ENCODE measurements around the gene COL20A1.
A peak's percentile ranks its signal among the peaks of the same experiment; 100 is the strongest.

COL20A1 gene

DNA sequence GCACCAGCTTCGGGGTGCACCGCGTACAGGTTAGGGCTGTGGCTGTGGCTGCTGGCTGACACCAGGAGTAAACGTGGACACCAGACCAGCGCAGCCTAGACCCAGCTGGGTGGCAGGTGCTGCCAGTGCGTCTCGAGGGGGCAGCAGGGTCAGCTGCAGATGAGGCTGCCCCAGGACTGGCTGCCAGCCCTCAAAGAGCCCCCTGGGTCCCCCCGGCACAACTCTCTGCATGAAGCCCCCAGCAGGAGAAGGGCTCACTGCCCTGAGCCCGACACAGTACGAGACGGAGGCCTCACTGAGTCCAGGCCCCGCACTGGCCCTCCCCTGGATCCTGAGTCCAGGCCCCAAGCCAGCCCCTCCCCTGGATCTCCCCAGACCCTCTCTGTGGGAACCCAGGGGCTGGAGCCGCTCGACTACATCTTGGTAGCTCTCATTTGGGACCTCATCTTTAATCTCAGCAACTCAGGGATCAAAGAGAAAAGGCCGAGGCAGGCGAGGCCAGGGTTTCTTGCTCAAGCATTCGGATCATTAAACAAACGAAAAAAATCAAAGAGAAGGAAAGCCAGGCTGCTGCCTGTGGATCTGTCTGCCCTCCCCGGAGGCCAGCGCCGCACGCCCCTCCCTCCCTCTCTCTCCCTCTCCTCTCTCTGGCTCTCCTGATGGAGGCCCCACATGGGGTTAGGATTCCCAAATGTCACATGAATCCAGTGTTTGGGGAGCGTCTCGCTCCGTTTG lies 31.8 kb upstream of the COL20A1 start:
- no peak for DNase-seq

DNA sequence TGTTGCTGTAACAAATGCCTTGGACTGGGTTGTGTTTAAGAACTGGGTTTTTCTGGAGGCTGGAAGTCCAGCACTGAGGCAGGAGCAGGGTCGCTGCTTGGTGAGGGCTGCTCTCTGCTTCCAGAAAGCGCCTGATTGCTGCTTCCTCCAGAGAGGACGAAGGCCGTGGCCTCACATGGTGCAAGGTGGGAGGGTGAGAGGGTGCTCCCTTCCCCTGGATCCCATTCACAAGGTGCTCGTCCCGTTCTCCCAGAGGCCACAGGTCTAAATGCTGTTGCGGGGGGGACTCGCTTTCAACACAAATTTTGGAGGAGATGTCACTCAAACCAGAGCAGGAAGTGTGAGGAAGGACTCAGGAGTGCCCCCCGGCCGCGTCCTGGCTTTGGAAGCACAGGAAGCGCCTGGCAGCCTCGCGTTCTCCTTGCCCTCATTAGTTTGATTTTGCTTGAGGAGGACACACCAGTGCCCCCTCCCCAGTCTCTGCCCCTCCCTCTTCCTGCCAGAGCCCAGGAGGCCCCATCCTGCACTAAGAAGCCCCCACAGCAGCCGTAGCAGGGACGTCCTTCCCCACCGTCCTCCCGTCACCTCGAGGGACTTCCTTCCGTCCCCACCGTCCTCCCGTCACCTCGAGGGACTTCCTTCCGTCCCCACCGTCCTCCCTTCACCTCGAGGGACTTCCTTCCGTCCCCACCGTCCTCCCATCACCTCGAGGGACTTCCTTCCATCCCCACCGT lies 31.0 kb upstream of the COL20A1 start:
- DNase-seq: no peak

DNA sequence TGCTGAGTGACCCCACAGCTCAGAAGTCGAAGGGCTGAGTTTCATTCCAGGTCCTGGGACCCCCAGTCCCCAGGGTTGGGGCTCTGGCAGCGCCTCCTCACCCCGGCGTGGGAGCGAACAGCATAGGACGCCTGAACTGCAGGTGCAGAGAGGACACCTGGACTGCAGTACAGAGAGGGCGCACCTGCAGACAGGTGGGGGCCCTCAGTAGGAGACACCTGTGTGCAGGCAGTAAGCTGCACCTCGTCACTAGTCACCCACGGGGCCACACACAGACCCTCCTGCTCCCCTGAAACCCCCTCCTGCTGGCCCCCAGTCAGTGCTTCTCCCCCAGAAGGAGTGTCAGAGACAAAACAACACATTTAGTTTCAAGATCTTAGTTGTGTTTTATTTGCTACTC lies 30.1 kb upstream of the COL20A1 start:
- no peak for DNase-seq

DNA sequence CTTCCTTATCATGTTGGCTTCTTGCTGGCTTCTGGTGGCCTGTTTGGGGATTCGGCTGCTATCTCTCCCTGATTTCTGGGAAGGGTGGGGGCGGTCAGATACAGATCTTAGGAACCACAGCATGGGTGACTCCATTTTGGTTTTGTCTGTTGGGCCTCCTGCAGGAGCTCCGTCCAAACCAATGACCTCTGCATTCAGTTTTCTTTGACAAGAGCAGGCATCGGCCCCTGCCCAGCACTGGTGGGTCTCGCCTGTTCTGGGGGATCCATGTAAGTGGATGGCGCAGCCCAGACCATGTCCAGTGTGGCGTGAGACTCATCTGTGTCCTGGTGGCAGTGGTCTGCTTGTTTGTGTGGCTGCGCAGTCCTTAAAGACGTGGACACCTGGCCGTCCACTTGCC lies 29.0 kb upstream of the COL20A1 start:
- DNase-seq: no peak

DNA sequence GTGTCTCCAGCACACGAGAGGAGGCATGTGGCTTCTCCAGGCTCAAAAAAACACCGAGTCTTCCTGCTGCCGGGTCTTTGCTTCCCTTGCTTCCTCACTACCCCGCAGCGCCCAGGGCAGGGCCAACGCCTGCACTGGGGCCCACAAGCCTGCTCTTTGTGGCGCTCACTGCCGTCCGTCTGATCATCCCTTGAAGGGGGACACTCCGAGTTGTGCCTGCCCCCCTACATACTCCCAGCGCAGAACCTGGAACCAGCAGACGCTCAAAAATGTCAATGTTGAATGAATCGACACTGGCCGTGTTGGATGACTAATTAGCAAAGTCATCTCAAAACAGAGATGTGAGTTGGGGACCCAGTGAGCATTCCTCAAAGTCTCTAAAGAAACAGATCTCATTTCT lies 28.5 kb upstream of the COL20A1 start:
- no peak for DNase-seq

DNA sequence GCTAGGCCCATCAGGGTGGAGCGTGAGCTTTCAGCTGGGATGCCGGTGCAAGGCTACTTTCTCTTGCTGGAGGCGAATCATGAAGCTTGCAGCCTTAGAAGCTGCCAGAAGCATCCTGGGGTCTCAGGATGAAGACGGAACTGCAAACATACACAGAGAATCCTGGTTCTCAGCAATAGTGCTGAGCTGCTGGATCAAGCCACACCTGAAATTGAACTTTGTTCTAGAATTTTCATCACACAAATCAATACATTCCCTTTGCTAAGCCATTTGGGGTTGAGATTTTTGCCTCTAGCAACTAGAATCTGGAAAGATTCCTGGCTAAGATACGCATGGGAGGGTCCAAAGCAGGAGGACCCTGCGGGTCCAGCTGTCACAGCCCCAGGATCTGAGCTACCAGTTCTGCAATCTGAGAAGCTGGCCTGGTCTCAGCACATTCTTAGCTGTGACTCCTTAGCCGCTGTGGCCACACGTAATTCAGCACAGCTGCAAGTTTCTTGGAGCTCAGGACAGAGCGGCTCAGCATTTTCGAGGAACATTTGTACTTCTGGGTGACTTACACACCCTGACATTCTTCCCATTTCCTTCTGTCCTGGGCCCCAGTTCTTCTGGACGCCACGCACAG lies 27.0 kb upstream of the COL20A1 start:
- DNase-seq: no peak

DNA sequence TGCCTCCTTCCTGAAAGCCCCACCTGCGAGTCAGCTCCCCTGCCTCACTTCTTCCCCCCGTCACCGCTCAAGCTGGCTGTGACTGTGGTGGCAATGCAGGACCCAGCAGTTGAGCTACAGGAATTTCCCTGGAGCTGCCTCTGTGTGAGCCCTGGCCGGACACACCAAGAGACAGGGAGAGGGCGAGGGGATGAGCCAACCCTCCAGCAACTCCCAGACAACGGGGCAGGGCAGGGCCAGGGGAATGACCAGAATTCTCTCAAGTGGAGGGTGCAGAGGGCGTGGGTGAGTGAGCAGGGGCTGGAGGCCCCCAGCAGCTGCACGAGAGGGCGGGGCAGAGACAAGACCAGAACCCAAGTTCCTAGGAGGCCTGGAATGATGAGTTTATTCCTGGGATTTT lies 25.3 kb upstream of the COL20A1 start:
- no peak for DNase-seq

DNA sequence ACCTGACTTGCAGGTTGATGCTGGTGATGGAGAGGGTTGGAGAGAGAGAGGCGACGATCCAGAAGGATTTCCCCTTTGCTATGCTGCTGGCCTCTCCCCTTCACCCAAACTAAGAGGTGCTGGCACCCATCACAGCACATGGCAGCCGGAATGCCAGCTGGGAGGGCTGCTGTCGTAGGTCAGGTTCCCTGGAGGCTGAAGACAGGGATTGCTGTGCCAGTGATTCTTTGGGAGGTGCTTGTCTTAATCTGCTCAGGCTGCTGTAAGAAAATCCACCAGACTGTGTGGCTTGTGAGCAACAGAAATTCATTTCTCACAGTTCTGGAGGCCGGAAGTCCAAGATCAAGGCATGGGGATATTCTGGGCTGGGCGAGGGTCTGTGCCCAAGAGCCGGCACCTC lies 24.7 kb upstream of the COL20A1 start:
- DNase-seq: no peak

DNA sequence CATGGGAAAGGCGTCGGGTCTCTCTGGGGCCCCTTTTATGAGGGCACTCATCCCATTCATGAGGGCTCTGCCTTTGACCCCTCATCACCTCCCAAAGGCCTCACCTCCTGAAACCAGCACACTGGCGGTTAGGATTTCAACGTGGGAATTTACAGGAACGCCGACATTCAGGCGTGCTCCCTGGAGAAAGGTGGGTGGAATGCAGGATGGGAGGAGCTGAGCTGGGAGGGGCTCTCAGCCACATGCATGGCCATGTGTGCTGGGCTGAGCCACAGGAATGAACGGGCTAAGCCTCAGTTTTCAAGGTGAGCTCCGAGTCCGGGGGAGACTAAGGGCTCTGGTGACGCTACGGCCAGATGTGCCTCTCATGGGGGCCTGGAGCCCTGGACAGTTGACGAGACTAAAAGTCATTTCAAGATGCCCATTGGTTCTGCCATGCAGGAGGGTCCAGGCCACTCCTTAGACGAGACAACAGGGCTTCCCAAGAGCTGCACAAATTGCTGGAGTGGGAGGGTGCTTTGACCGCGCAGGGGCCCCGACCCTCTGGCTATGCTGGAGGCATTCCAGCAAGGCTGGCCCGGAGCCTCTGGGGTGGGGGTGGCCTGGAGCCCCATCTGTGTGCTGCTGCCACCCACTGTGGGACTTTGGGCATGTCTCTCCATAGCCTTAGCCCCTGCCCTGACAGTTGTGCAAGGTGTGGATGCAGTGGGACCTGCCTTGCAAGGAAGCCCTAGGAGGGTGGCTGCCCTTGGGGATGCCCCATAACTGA lies 24.1 kb upstream of the COL20A1 start:
- DNase-seq: no peak

DNA sequence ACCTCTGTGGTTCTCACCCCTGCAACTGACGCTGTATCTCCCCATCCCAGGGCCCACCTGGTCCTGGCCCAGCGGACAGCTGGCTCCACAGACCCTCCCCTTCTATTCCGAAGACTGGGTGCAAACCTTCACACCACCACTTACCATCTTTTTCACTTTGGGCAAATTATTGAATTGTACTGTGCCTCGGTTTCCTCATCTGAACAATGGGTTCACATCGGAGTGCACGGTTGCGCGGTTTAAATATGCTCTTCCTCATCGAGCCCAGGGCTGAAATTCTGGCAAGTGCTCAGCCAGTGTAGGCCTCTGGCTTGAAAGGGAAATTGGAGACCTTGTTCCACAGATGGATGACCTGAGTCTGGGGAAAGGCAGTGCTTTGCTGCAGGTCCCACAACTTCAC lies 23.3 kb upstream of the COL20A1 start:
- DNase-seq: no peak

DNA sequence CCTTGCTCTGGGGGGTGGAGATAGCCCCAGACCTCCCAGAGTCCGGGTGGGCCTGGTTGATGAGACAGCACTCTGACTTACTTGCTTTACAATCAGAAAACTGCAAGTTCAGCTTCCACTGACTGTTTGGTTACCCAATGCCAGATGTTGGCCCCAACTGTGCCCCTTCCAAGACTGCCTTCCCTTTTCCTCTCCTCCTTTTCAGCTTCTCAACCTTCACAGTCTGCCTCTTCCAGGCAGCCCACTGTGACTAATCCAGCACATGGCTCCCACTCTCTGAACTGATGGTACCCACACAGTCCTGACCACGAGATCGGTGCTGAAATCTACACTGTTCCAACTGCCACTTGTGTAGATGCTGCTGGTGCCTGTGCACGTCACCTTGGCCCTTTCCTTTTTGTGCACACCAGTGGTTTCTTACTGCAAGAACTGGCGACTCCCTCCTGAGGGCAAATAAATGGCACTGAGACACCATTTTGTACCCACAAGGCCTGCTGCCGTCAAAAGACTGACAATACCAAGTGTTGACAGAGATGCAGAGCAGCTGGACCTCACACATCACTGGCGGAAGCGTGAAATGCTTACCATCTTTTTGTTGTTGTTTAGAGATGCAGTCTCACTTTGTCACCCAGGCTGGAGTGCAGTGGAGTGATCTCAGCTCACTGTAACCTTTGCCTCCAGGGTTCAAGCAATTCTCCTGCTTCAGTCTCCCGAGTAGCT lies 22.2 kb upstream of the COL20A1 start:
- no peak for DNase-seq

DNA sequence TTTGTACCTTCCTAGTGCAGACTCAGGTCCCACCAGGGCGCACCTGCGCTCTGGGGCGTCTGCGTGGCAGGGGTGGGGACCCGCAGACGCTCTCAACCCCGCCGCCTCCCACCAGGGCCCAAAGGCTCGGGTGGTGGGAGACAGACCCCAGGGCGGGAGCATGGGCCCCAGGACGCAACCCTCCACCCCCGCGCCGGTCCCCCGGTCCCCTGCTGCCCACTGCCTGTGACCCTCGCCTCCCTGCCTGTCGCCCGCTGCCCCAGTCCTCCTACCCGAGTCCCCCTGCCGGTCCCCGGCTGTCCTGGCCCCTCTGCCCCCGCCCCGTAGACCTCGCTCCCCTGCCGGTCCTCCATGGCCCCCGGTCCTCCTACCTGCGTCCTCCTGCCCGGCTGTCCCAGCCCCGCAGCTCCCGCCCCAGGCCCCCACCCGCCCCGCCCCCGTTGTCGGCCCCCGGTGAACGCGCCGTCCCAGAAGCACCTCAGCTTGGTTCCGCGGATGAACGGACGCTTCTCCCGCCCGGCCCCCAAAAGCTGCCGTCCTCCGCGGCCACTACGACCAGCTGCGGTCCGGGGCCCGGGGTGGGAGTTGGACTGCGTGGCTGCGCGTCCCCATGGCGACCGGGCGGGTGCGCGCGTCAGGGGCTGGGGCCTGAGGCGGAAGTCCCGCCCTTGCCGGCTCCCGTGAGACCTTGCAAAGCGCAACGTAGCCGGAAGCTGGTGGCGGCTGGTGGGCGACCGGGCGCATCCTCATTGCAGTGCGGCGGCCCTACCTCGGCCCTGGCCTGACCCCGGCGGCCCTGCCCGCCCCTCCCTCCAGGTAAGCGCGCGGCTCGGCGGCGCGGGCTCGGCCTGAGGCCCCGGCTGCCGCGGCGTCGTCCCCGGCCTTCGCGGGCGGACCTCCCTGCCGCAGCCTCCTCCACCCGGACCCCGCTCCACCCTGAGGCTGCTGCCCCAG lies 20.6 kb upstream of the COL20A1 start, which contains the start of gene ARFGAP1:
ARFGAP1 (plus strand) TSS at position 709 of the 954 bp plus-strand sequence. CDS start 2,768 bp downstream, outside the sequence.
- peak; percentile 92 for DNase-seq

DNA sequence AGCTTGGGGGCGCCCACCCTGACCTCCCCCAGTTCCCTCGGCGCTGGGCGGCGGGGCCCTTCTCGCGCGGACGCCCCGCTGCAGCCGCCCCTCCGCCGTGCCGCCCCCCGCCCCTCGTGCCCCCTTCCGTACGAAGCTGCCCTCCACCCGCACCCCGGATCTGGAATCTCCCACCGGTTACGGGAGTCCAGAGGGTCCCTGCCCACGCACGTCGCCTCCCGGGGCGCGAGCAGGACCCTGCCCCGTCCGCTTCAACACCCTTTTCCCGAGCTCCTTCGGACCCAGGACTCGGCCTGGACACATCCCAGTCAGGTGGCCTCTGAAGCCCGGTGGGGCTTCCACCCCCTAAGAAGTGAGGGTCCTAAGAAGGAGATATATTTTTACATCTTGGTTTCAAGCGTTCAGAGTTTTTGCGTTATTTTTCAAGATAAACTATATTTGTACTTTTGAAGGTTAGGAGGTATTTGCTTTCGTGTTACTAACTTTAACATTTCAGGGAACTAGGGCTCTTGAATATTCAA lies 19.9 kb upstream of the COL20A1 start:
- DNase-seq: no peak

DNA sequence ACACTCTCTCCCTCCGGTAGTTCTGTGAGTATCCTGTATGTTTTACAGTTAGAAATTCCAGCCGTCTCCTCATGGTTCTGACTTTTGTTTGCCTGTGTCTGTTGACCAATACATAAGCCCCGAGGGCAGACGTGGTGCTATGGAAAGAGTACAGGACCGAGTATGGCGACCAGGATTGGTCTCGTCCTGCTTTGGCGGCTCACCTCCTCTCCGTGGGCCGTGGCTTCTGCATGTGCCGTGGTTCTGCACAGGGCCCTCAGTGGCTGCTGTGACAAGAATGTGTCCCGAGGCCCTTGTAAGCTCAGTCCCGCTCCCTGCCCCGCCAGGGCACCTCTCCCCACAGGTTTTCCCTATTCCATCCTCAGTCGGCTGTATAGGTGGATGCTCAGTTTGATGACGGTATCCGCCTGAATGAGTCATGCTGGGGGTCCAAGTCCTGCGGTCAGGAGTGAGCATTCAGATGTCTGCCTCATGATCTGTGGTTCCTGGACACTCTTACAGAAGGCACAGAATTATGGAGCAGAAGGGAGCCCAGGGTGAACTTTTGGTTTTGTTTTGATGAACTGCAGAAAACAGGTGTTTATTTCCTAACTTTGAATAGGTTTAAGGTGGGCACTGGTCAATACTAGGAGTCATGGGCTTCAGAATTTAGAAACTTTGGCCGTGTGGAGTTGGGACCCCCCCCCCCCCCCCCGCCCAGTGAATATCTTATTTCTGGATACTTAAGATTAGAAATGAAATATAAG lies 19.2 kb upstream of the COL20A1 start:
- no peak for DNase-seq

DNA sequence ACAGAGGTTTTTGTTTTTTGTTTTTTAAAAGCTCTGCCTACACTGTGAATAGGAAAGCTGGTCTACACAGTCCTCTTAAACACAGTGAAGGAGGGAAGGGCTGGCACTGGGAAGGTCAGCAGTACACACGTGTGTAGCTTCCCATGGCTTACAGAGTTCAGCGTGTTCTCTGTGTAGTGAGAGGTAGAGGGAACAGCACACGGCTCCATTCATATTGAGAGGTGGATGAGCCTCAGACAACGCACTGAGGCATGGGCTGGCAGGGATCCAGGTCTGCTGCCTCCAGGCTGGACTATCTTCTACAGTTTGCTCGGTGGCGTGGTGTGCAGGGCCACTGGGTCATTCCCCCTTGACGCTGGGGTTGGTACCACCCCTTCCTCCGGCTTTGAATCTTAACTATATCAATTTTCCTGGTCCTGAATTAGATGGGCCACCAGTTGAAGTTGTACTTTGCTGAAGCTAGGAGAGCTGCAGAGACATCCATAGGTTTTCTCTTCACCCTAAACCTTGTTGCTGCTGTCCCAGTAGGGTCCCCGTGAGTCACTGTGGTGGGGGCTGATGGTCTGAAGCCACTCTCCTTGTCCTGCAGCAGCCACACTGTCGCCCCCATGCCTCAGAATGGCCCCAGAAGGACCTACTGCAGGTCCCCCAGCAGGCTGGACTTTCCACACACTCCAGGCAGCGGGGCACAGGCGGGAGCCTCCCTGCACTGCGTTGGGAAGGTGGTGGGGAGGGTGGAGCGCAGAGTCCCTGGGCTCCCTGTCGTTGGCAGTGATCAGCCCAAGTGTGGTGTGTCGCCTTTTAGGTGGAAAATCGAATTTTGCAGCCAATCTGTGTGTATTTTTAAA lies 18.4 kb upstream of the COL20A1 start:
- no peak for DNase-seq

DNA sequence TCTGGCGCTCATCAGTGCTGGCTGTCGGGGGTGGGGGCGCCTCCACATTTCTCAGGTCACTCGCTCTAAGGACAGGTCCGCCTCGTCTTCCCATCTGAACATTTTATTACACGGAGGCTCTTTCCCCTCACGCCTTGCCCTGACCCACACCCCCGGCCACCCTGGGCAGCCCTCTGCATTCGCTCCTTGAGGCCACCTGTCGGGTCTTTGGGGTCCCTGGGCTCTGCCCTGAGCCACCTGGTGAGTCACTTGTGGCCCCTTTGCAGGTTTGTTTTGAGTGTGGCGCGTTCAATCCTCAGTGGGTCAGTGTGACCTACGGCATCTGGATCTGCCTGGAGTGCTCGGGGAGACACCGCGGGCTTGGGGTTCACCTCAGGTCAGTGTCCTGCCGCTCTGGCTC lies 17.2 kb upstream of the COL20A1 start:
- DNase-seq: no peak

DNA sequence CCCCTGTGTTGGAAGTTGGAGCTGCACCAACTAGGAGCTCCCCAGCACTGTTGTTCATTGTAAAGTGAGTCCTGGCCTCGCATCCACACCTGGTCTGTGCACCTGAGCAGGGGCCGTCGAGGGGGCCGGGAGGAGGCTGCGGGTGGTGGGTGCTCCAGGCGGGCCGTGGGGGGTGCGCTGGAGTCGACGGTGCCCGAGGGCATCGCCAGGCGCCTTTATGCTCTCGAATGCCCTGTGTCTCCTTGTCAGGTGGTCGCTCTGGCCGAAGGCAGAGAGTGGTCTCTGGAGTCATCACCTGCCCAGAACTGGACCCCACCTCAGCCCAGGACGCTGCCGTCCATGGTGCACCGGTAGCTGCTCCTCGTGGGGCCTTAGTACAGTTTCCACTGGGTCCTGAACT lies 16.0 kb upstream of the COL20A1 start:
- DNase-seq: no peak

DNA sequence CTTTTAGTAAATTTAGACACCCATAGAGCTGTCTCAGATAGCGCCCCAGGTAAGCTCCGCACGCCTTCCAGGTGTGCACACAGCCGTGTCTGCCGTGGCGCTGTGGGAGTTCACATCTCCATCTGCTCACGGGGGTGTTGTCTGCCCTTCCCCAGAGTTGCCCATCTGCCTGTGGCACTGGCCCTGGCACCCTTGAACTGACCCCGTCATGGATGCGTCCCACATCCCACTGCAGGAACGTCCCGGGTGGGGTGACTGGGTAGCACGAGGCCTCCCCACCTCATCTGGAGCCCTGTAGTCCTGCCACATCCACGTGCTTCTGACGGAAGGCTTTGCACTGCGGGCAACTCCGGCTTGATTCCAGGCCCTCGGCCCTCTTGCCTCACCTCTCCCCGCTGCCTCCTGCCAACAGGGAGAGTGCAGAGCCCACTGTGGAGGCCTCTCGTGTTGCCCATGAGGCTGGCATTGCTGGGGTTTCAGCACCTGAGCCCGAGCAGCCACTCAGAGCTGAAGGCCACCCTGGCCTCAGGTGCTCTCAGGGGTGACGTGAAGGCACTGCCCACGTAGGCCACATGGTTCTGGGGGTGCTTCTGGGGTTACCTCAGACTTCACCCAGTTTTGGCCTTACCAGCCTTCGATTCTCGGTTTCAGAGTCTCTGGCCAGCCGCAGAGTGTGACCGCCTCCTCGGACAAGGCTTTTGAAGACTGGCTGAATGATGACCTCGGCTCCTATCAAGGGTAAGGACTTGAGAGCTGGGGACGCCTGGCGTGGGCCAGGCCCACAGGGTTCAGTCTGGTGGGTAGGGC lies 15.3 kb upstream of the COL20A1 start:
- DNase-seq: no peak

DNA sequence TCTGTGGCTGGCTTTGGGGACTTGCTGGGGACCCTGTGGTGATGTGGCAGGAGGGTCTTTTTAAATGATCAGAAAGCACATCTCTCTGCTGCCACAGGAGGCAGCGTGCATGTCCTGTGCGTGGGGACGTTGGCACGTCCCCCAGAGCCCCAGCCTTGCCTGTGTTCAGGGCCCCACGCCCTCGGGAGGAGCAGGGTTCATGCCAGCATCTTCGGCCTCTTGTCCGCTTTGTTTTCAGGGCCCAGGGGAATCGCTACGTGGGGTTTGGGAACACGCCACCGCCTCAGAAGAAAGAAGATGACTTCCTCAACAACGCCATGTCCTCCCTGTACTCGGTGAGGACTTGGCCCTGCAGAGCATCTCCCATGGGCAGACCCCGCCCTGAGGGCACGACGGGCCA lies 14.3 kb upstream of the COL20A1 start:
- no peak for DNase-seq
